Esophagus mucosa (tissue), 1 donor: ENCODE data around the gene CBFA2T2. TPM values are rescaled to one million over a fixed set of nuclear protein-coding genes. Genes with fewer than 3 reads are reported as not detected.
A peak's percentile ranks its signal among the peaks of the same experiment; 100 is the strongest.
"Not testable (repeated sequence)": the region's sequence is repeated elsewhere in the genome, so short reads cannot be mapped to it uniquely, and the experiment has no call there.

Experiments
- ATAC-seq: fragments of 200-7000 bp; cut with Tn5 transposase; one replicate; pipeline ENCODE4 v1.9.1; 2020
- total RNA-seq: library from RNA; stranded (reverse); gene quantifications from one replicate; pipeline ENCODE4 v1.2.4, GENCODE V29; 2023
- donor health status: DM: yes; HTN: yes; CAD: no.

CBFA2T2 gene
- total RNA-seq, 1 donor from 2014 or later = 9.0 TPM

DNA sequence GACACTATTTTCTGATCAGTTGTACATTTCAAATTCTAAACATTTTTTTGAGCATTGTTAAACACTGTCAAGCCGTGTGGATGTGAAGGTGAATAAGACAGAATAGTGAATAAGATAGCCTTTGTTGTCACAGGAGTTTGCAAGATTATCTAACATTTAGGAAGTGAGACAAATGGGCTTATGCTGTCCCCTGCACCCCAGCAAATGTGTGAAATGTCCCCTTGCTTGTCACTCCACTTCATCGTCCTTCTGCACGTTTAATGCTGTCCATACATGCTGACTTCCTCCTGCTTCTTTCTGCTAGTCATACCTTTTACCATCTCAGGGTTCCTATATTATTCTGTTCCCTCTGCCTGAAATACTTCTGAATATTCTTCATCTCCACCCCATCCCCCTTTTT is 62.6 kb downstream of the CBFA2T2 start:
- ATAC-seq = no peak

DNA sequence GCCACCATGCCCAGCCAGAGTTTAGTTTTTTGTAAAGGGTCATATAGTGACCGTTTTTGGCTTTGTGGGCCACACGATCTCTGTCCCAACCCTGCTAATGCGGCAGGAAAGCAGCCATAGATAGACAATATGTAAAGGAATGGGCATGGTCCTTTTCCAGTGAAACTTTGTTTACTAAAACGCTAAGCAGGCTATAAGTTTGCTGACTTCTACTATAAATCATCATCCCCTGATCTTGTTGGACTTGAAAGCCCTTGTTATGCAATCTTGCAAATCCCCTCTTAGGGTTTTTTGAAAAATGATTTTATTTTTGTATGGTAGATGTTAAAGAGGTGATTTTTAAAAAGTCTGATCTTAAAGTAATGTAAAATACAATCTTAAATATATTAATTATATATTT is 63.6 kb downstream of the CBFA2T2 start:
- no peak for ATAC-seq

DNA sequence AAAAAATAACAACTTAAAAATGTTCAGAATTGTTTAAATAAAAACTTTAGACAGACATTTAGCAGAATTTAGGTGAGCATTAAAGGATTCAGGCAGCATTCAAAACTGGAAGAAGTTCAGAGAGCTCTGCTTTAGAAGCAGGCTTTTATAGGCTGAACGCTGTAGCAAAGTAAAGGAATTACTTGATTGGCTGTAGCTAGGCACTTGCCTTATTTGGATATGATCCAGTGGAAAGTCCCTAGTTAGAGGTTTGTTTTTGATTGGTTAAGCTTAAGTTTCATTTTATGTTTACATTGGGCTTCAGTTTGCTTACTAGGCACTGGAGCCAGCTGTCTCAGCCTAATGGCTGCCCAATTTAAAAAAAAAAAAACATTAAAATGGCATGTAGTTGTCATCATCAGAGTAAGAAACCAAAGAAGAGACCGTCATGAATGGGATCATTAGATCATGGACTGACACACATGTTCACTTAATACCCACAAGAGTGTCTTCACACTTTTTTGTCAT is 65.1 kb downstream of the CBFA2T2 start:
- peak; percentile 96 for ATAC-seq

DNA sequence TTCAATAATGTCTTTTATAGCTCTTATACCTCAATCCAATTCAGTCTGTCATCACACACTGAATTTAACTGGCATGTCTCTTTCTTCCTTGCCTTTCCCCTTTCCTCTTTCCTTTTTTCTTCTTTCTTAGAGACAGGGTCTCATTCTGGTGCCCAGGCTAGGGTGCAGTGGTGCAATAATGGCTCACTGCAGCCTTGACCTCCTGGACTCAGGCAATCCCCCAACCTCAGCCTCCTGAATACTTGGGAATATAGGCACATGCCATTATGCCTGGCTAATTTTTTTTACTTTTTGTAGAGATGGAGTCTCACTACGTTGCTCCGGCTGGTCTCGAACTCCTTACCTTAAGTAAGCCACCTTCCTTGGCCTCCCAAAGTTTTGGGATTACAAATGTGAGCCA is 65.9 kb downstream of the CBFA2T2 start:
- no peak for ATAC-seq

DNA sequence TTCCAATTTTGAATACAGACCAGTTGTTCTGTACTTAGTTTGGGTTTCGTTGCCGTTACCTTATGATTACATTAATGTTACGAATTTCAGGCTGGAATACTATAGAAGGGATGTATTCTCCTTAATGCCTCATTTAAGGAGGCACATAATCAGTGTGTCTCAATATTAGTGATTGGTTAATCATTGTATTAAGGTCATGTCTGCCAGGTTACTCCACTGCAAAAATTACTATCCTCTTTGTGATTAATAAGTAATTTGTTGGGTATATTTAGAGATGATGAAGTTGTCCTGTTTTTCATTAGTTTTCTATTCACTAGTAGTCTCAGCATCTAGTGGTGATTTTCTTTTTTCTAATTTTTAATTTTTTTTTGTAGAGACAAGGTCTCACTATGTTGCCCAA is 66.3 kb downstream of the CBFA2T2 start:
- ATAC-seq = no peak

DNA sequence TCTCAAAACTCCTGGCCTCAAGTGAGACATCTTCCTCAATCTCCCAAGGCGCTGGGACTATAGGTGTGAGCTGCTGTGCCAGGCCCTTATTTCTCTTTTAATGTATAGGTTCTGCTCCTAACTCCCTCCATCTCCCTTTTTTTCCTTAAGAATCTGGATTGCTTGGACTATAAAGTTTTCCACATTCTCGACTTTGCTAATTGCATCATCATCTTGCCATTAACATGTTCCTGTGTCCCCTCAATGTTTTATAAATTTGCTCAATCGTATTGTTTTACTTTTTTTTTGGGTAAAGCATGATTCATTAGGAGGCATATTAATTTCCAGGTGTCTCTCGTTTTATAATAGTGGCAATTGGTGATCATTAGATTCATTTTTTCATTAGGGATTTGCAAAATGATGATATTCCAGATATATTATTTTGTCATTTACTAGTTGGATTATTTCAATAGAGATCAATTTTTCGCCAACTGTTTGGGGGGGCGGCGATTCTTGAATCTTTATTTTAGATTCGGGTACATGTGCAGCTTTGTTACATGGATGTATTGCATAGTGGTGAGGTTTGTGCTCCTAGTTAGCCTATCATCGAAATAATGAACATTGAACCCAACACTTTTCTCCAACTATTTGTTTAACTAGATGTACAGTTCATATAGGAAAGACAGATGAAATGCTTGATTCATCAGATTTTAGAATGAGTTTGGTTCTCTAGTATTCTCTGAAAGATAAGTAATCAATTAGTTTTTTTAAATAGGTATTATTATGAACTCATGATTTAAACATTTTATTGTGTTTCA is 68.7 kb downstream of the CBFA2T2 start:
- no peak for ATAC-seq

DNA sequence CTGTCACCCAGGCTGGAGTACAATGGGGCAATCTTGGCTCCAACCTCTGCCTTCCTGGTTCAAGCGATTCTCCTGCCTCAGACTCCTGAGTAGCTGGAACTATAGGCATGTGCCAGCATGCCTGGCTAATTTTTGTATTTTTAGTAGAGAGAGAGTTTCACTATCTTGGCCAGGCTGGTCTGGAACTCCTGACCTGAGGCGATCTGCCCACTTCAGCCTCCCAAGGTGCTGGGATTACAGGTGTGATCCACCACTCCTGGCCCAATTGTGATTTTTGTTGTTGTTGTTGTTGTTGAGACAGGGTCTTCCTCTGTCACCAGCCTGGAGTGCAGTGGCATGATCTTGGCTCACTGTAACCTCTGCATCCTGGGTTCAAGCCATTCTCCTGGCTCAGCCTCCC is 69.3 kb downstream of the CBFA2T2 start:
- ATAC-seq = no peak

DNA sequence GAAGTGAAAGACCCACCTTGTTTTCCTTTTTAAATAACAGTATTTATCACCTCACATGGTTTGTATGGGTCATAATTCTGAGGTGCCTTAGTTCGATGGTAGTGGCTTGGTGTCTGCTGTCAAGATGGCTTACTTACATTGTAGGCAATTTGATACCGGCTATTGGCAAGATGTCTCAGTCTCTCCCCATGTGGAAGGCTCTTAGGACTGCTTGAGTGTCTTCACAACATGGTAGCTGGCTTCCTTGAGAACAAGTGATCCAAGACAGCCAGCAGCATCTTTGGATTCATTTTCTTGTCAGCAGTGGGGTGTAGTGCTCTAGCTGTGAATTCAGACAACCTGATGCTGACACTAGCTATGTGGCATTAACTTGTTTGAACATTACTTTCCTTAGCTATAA is 70.1 kb downstream of the CBFA2T2 start:
- ATAC-seq = no peak

DNA sequence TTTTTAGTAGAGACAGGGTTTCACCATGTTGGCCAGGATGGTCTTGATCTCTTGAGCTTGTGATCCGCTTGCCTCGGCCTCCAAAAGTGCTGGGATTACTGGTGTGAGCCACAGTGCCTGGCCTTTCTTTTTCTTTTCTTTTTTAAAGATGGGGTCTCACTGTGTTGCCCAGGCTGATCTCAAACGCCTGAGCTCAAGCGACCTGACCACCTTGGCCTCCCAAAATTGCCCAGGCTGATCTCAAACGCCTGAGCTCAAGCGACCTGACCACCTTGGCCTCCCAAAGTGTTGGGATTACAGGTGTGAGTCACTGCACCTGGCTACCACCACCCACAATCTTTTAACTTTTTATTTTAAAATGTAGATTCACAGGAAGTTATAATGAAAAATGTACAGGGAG is 71.2 kb downstream of the CBFA2T2 start:
- not testable (repeated sequence) for ATAC-seq

DNA sequence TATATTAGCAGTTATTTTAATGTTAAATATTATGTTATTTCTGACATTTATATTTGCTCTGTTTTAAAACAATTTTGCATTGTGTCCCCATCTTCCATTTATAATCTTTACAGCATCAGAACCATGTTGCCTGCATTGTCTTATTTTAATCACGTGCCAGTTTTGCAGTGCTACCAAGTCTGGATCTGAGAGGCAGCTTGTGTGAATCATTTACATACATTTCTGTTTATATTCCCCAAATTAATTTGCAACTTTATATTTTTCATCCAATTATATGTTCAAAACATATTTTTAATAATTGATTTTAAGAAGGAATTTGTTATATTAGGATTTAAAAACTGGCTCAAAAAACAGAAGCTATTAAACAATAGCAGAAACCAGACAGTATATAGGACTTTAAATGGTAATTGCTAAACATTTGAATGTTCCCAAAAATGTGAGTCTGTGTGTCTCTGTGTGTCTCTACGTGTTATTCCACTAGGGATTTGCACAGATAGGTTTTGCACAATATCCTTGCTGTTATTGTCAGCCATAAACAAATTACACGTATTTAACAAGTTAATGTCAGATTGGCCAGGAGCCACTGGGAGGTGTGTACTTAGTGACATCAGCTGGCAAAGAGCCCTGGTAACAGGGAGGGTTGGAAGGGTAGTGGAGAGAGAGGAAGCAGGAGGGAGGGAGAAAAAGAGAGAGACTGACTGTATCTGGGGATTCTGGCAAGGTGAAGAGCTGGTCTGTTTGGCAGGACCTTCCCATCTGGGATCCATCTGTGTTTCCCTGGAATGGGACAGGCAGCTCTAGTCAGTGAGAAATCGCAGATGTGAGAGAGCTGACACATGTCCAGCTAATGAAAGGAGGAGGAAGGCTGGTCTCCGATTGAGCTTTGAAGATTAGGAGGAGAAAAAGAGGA is 72.1 kb downstream of the CBFA2T2 start:
- peak; percentile 84 for ATAC-seq

DNA sequence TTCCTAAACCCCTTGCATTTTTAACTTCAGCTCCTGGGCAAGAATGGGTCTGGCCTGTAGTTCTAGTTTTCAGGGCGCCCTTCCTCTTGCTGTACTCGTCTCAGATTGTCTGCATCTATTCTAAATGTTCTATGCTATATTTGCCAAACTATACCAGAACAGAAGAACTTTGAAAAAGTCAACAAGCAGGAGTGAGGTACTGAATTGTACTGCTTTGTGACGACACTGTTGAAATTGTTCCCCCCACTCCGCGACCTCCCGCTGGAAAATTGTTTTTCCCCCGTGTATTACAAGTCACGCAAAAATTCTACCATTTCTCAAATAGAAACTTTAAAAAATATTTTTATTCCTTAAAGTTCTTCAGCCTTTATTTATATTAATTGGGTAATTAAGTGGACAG is 73.9 kb downstream of the CBFA2T2 start:
- ATAC-seq = no peak

DNA sequence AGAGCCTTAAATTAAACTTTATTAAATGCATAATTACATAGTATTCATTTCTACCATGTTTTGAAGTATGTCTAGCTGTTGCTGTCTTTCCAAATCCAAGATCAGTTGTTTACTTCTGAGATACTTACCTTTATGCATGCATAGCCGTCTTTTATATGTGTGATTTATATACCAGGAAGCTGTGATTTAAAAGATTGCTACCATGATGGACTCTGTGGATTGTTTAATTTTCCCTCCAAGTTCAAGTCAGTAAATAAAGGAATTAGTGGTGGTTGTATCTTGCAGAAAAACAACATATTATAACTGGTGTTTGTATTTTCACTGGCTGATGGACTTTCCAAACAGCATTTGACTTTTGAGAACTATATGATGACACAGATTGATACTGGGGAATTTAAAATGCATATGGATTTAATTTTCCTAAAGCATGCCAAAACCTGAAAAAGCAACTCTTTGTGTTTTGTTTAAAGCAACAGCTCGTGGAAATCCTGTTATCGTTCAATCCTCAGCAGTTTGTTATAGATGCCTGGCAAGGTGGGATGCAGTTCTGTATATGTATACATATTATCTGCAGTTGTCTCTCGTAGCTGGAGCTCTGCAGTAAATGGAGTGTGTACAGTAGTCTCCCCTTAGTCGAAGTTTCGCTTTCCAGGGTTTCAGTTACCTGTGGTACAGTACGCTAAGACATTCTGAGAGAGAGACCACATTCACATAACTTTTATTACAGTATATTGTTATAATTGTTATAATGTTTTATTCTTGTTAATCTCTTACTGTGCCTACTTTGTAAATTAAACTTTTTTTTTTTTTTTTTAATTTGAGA is 77.1 kb downstream of the CBFA2T2 start:
- ATAC-seq = no peak

DNA sequence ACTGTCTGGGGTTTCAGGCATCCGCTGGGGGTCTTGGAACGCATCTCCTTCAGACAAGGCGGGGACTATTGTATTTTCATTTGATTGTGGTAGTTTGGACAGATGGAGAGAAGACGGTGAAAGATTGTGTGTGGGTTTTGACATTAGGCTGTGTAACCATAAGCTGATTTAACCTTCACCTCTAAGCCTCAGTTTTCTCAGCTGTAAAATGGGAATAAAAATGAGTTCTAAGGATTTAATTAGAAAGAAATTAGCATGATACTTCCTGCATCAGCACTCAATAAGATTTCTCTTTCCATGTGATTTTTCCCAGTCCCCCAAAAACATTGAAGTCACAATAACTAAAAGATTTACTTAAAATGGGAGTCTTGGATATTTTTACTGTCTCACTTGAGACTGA is 78.1 kb downstream of the CBFA2T2 start:
- ATAC-seq = no peak

DNA sequence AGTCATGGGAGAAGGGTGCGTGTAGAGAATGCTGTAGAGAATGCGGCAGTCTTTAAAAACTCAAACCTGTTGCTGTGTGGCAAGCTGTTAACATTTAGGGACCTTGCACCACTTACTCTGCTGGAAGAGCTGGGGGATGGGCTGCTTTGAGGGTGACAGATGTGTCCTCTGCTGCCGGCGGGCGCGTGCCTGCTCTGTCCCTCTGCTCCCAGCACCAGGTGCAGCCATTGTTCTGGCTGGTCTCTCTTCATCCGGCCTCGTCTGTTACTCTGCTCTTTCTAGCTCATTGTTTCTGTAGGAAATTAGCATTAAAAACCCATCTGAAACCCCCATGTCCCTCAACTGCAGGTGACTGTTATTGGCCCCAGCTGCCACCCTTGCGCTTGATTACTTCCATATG is 78.5 kb downstream of the CBFA2T2 start:
- no peak for ATAC-seq

DNA sequence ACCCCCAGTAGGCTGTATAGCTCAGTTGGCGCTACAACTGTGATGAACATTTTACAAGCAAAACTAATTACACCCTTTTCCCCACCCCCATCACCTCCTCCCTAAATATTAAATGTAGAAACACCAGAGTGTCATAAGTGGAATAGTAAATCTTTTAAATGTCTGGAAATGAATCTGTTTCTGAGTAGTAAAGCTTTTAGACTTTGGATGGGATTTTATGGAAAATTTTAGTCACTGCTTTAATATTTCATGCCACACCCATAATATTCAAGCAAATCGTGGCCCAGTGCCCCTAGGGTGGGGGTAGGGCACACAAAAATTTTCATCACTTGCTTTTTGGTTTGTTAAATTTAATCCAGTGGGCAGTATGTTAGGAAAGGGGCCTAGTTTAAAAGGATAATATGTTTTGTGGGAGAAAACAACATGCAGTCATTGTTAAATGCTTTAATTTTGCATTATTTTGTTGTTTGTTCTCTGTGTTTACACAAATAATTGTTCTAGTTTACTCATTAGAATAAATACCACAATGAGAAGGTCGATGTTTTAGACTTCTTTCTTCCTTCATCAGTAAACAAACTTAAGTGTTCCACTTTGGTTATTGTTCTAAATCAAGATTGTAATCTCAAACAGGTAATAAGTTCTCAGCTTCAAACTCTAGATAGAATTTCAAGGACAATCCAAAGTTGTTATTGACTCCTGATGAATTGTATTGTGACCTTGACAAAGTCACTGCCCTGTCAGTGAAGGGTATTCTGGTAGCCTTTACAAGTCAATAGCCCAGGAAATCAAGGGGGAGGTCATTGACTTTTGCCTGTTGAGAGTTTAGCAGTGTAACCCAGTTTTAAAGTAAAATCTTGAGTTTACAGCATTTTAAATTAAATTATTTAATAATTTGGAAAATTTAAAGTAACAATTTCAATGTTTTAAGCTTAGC is 79.2 kb downstream of the CBFA2T2 start:
- no peak for ATAC-seq

DNA sequence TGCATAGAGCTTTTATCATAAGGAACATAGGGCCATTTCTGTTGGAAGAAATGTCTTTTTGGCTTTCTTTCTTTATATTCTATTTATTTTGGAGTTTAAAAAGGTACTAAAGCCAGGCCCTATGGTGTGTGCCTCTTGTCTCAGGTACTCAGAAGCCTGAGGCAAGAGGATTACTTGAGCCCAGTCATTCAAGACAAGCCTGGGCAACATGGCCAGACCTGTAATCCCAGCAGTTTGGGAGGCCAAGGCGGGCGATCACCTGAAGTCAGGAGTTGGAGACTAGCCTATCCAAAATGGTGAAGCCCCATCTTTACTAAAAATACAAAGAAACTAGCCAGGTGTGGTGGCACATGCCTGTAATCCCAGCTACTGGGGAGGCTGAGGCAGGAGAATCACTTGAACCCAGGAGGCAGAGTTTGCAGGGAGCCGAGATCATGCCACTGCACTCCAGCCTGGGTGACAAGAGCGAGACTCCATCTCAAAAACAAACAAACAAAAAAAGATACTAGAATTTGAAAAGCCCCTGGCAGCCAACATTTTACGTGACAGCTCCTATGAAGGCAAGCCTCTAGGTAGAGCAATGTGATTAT is 80.0 kb downstream of the CBFA2T2 start:
- ATAC-seq = peak; percentile 96

DNA sequence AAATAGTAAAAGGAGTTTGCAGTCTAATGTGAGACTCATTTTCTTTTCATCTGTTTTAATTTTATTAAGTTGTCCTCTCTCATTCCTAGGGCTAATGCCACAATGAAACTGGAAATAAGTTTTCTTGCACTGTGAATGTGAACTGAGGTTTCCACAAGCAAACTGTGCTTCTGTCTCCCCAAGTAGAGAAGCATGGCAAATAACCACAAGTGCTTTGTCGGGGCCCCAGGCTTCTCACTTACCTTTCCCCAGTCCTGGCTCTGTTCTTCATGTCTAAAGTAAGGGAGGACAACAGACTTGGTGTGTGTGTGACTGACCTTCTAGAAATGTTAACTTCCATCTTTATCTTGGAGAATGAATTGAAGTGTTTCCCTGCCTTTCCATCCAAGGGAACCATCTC is 80.8 kb downstream of the CBFA2T2 start:
- no peak for ATAC-seq

DNA sequence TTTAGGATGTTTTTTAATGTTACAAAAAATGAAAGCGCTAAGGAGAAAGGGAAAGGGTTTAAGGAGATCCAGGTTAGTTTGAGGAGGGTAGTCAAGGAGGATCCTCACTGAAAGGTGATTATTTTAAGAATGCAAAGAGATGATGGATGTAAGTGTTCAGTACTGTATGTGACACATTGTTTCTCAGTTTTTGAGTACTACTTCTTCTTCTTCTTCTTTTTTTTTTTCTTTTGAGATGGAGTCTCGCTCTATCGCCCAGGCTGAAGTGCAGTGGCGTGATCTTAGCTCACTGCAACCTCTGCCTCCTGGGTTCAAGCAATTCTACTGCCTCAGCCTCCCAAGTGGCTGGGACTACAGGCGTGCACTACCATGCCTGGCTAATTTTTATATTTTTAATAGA is 83.4 kb downstream of the CBFA2T2 start:
- ATAC-seq = not testable (repeated sequence)

DNA sequence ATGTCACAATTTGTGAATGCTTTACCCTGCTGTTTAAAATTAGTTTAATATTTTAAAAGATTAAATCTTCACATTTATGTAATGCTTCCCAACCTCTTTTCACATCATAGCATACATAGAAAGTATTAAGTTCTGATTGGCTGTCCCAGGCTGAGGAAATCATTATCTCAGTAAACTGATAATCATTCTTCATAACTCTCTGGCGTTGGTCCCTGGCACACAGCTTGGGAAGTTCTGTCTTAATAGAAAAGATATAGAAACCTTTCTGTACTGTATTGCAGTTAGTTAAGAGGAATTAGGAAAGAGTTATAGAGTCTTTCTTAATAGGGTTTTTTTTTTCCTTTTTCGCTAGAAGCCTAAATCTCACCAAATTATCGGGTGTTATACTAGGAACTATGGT is 85.4 kb downstream of the CBFA2T2 start:
- no peak for ATAC-seq

DNA sequence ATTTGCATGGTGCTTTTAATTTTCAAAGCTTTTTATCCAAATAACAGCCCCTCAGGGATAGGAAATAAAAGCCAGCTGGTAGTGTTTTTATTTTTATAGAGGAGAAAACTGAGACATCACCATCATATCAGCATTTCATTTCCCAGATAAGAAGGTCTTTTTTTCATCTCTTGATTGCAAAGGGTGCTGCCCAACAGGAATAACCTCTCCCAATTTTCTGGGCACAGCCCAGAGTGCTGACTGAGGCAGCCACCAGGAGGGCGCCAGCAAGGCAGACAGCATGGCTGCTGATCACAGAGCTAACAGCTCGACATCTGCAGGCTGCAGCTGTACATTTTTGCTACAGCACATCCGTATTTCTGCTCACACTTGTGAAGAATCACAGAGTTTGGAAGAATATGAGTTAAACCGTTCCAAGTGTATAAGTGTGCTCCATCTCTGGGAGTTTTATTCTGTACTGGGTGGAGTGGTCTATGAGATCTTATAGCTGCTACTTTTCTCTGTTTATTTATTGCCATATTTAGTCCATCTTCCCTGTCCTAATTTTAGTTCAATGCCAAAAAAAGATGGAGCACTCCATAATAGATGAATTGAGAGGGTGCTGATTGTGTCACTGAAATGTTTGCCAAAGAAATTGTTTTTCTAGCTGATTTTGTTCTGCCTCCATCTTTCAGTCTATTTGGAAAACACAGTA is 86.7 kb downstream of the CBFA2T2 start:
- ATAC-seq = peak; percentile 58

DNA sequence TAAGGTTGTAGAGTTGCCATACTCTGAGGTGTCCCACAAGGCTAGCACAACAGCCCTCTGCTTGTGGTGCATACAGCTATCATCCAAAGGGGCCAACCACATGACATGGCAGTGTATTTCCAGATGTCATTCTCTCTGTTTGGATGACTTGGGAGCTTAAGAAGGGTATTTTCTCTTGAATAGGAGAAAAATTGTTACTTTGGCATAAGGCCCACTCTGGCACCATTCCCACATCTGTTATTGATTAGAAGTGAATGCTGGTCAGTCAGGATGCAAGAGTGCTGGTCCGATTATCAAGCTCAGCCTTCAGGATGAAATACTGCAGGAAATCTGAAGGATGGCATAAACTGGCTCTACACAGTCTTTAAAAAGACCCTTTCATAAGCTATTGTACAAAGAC is 88.6 kb downstream of the CBFA2T2 start:
- ATAC-seq = no peak
